Left hindlimb (tissue), 1 donor: Measurements from ENCODE around the gene ZHX3.

Experiments used
- DNase-seq: peaks from one replicate; pipeline ENCODE4 v3.0.0-alpha.2; 2018

The ZHX3 gene

GRCh38 chr20:41352666-41353065 is 35.1 kb upstream of the ZHX3 start:
- DNase-seq, result peak; percentile 20

- peak; percentile 22 for DNase-seq
These were observed 34.6 kb upstream of the ZHX3 start for GRCh38 chr20:41352106-41352505.

GRCh38 chr20:41350408-41350962 is 33.0 kb upstream of the ZHX3 start:
- peak; percentile 18 for DNase-seq

GRCh38 chr20:41349943-41350342 is 32.4 kb upstream of the ZHX3 start:
- DNase-seq, result peak; percentile 22

GRCh38 chr20:41349266-41349665 is 31.7 kb upstream of the ZHX3 start:
- DNase-seq, result no peak

- peak; percentile 25 for DNase-seq
These were observed 31.1 kb upstream of the ZHX3 start for GRCh38 chr20:41348430-41349172.

GRCh38 chr20:41347523-41348429 is 30.2 kb upstream of the ZHX3 start:
- DNase-seq, result peak; percentile 72

GRCh38 chr20:41345729-41346067 is 28.2 kb upstream of the ZHX3 start:
- DNase-seq, result no peak

GRCh38 chr20:41344938-41345728 is 27.6 kb upstream of the ZHX3 start:
- DNase-seq, result no peak

- DNase-seq, result no peak
These were observed 26.9 kb upstream of the ZHX3 start for GRCh38 chr20:41344477-41344876.

- no peak for DNase-seq
These were observed 25.2 kb upstream of the ZHX3 start for GRCh38 chr20:41342474-41343464.

- peak; percentile 89 for DNase-seq
These were observed 23.0 kb upstream of the ZHX3 start, which contains the start of gene LPIN3 for GRCh38 chr20:41340327-41341055. Gene LPIN3, plus strand, starts transcription at chr20:41340821. Its CDS starts 4,983 bp downstream, at chr20:41345804.

GRCh38 chr20:41339957-41340326 is 22.4 kb upstream of the ZHX3 start:
- peak; percentile 79 for DNase-seq

GRCh38 chr20:41336711-41337492 is 19.4 kb upstream of the ZHX3 start:
- no peak for DNase-seq

- DNase-seq, result no peak
These were observed 18.1 kb upstream of the ZHX3 start for GRCh38 chr20:41335591-41335990.

- DNase-seq, result no peak
These were observed 17.2 kb upstream of the ZHX3 start for GRCh38 chr20:41334443-41335421.

GRCh38 chr20:41334036-41334435 is 16.5 kb upstream of the ZHX3 start:
- no peak for DNase-seq

- DNase-seq, result no peak
These were observed 14.2 kb upstream of the ZHX3 start for GRCh38 chr20:41331731-41332130.

GRCh38 chr20:41330941-41331340 is 13.4 kb upstream of the ZHX3 start:
- no peak for DNase-seq
